Thyroid gland (tissue), 4 donors: Measurements from ENCODE around the gene TMEM184C.

Experiments used
- CTCF ChIP-seq, 6 experiments: fragments of 200-600 bp in 3 of 6; fragments of 450-650 bp in 3 of 6; sonication (generic) in 3 of 6; IDR thresholded peaks; one replicate each; pipeline ENCODE4 v1.5.1; 2016 to 2019; ENCODE audit warnings: antibody characterized with exemption in 6 of 6, mild to moderate bottlenecking in 2 of 6, inconsistent platforms in 1 of 6, moderate library complexity in 1 of 6
- POLR2A ChIP-seq, 2 donors: fragments of 450-650 bp; IDR thresholded peaks; one replicate each; pipeline ENCODE4 v1.6.1; 2017; ENCODE audit warnings: antibody characterized with exemption in 2 of 2, mild to moderate bottlenecking in 2 of 2, moderate library complexity in 1 of 2

GRCh38 chr4:147607471-147607870 is 9.7 kb upstream of the TMEM184C start:
- no peak for TF ChIP-seq CTCF (IDR thresholded peaks at IDR 0.05)
- TF ChIP-seq POLR2A (IDR thresholded peaks at IDR 0.05): no peak
